GM19193 (cell line): Measurements from ENCODE around the gene IL17A.

Experiments
- POLR2A ChIP-seq: IDR thresholded peaks from 4 replicates; pipeline ENCODE4 v1.6.1; 2011; ENCODE audit not compliant: insufficient read depth, insufficient read length; ENCODE audit errors: extremely low read depth

Gene IL17A

DNA sequence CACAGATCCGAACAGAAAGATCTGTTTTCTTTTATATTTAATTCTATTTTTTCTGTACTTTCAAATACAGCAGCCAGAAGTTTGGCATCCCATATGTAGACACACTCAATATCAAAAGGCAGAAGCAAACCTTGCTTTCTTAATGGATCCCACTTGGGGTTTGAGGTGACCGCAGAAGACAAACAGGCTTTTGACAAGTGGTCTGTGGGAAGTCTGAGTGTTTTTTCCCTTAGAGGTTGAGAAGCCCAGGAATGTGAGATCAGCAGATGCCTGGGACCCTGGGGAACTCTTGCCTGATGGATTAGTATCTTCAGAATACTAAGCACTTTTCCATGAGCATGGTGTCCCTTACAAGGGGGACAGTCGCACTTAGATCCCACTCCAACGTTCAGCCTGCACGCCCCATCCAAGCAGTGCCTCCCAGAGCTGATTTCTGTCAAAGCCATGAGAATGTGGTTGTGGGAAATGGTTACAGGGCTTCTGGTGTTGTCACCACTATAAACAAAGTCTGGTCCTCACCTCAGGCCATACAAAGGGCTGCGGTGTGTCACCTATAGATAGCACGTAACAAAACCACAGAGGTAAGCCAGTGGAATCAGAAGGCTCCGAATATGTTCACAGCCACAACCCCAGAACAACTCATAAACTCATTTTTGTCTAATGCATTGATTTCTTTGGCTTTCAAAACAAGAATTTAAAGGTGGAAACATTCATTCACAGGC is 45.4 kb downstream of the IL17A start:
- TF ChIP-seq POLR2A, result no peak

DNA sequence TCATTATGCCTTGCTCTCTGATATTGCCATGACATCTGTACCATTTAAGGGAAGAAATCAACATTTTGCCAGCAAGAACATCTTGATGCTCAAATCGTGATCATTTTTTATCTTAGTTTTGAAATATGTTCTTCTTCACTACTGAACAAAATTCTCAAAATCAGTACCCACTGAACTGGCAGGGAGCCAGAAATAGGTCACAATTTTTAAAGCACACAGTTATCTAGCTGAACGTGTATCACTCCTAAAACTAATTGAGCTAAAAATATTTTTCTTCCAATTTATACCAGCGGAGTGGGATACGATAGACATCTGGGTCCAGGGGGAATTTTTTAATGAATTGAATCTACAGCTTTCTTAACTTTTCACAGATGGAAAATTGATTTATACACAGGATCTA is 46.8 kb downstream of the IL17A start:
- no peak for TF ChIP-seq POLR2A

DNA sequence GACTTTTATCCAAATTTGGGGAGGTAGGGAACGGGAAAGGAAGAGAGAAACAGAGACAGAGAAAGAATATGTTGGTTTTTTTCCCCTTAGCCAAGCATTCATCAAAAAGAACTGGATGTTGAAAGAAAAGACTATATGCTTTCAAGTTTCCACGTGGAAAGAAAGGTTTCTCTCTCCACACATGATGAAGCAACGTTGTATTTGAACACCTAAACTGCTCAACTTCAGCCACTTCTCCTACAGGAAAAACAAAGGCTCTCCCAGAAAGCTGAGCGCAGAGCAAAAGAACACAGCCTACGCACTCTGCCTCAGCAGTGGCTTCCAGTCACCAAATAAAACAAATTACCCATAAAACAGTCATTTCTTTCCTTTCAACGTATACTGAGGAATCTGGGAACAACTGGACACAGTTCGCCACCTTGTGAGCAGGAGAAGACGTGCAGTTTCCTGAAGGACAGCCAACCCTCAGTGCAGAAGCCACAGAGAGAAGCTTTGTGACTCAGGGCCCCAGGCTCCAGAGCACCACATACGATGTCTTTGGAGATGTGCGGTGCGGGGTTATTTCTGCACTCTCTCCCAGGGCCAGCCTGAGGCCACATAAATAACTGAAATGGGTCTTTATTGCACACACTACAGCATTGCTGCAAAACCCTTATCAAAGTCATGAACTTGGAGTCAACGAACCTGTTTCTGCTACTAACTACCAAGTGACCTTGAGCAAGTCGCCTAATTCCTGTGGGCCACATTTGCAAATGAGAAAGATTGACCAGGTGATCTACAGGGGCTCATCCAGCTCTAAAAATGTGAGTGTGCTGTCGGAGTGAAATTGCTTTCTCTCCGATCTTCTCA is 48.0 kb downstream of the IL17A start:
- no peak for TF ChIP-seq POLR2A
